NCI-H446 (cell line): Measurements from ENCODE around the gene LILRA6.

Experiments used
- DNase-seq, 2 experiments: peaks; one replicate each; lab custom pipeline; 2025; lab: John Stamatoyannopoulos, UW

The LILRA6 gene

DNA sequence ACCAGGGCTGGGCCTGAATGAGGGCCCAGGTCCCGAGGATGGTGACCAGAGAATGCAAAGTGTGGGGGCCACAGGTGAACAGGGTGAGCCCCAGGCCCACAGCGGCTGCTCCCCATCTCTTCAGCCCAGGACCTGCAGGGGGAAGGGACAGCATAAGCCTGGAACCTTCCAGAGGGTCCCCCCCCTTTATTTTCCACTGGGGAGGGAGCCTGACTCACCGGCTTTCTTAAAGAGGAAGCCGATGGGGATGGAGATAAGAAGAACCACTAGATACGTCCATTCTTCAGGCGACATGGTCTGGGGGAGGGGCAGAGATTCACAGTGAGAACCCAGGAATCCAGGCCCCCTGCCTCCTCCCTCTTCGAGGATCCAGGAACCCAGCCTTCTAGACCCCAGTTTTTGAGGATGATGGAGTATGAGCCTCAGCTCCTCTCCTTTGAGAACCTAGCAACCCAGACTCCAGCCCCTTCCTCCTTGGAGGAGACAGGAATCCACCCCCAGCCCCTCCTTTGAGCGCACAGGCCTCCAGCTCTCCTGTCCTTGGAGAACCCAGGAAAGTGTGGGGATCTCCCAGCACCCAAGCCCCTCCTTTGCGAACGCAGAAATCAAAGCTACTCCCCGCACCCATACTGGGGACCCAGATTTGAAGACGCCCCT, 54.2 kb downstream of the LILRA6 start:
- no peak for DNase-seq

DNA sequence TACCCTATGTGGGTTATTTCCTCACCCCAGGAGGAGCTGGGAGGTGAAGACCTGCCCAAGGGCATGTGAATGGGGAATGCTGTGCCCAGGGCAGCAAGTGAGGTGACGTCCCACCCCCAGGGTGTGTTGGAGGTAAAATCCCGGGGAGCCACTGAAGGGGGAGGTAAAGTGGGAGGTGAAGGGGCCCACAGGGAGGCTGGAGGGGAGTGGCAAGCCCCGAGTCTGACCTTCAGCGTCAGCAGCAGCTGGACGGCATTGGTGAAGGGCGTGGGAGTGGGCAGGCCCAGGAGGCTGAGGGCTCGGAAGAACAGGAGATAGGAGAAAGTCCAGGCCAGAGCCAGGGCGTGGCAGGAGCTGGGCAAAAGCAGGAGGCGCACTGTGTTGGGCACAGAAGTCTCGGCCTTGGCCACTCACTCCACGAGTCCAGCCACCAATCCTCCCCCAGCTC, 55.6 kb downstream of the LILRA6 start:
- DNase-seq, result no peak
